Prostate gland (tissue), 2 donors: Measurements from ENCODE around the gene PACSIN1.

Experiments
- CTCF ChIP-seq, 4 experiments: fragments of 200-600 bp in 2 of 4; fragments of 450-650 bp in 2 of 4; sonication (generic) in 2 of 4; IDR thresholded peaks; 1 replicate in 3 of 4; 2 replicates in 1 of 4; pipeline ENCODE4 v1.5.1; 2016 to 2019; ENCODE audit warnings: antibody characterized with exemption in 4 of 4, mild to moderate bottlenecking in 2 of 4, moderate library complexity in 2 of 4
- POLR2A ChIP-seq: fragments of 450-650 bp; IDR thresholded peaks from one replicate; pipeline ENCODE4 v1.6.1; 2016; ENCODE audit warnings: antibody characterized with exemption, mild to moderate bottlenecking
- POLR2AphosphoS5 ChIP-seq: sonication (generic); formaldehyde crosslinking; IDR thresholded peaks from one replicate; pipeline ENCODE4 v1.6.1; 2017; ENCODE audit warnings: antibody characterized with exemption

- no peak for TF ChIP-seq CTCF (IDR thresholded peaks at IDR 0.05)
- TF ChIP-seq POLR2AphosphoS5: no peak
- no peak for TF ChIP-seq POLR2A
These were observed 87.9 kb downstream of the PACSIN1 start for GRCh38 chr6:34553750-34554149.
